Measurements from ENCODE around the gene TBCD. TPM values are rescaled to one million over a fixed set of nuclear protein-coding genes. Genes with fewer than 3 reads are reported as not detected.

Gene TBCD
- total RNA-seq, 1 experiment from 2014 or later = 29.6 TPM

- DNase-seq (no peak), ATAC-seq (no peak)
- no peaks in the 10 kb centered on the region for H4K20me1 ChIP-seq (ENCODE audit: low read length)
- intact Hi-C loops (cut with micrococcal nuclease) = no loop called here
- no peaks in the 10 kb centered on the region for H3F3A ChIP-seq (ENCODE audit: low read length, unreplicated experiment)
- no peak overlapping the region for H3K4me2 ChIP-seq (ENCODE audit: low read length)
- POLR2A ChIA-PET (ENCODE audit: unreplicated experiment) = no interaction called here
- H3K4me3 ChIP-seq (ENCODE audit: low read length) = no peak overlapping the region
- BruUV-seq (replicated peaks) = no TSS peak
- no peak overlapping the region for H2AFZ ChIP-seq (ENCODE audit: low read length)
- no peaks in the 10 kb centered on the region for H3K9me3 ChIP-seq (ENCODE audit: low read length)
- CTCF ChIA-PET = no interaction called here
- no peaks in the 10 kb centered on the region for H3K36me3 ChIP-seq (ENCODE audit: low read depth, low read length)
- TF ChIP-seq EZH2phosphoT487 (IDR thresholded peaks at IDR 0.05; ENCODE audit: borderline replicate concordance, low read length) = no peak
- TF ChIP-seq EZH2 (IDR thresholded peaks at IDR 0.05; ENCODE audit: low read length, unreplicated experiment) = no peak
- TF ChIP-seq CTCF (conservative IDR thresholded peaks at IDR 0.05; ENCODE audit: low read depth, low read length) = no peak
- H3K79me2 ChIP-seq (ENCODE audit: low read length) = no peaks in the 10 kb centered on the region
- no peaks in the 10 kb centered on the region for H3K9me2 ChIP-seq (replicated peaks; ENCODE audit: low read length)
- H3K9ac ChIP-seq (ENCODE audit: low read length) = no peak overlapping the region
- peaks cover 6% of the 10 kb centered on the region; the same call in 1 of the 2 replicates for H3K4me1 ChIP-seq (ENCODE audit: insufficient read depth, low read length)
- H3K27me3 ChIP-seq (ENCODE audit: low read length) = no peaks in the 10 kb centered on the region
- no peak overlapping the region for H3K27ac ChIP-seq (ENCODE audit: low read length)
These were observed 168.8 kb downstream of the TBCD start for GRCh38 chr17:82920715-82921114.

GRCh38 chr17:82921426-82921825 is 169.6 kb downstream of the TBCD start:
- ChIA-PET POLR2A (ENCODE audit: unreplicated experiment) (no interaction called here), CTCF (no interaction called here)
- BruUV-seq (replicated peaks) = no TSS peak

More at GRCh38 chr17:82921426-82921825, 169.6 kb downstream of the TBCD start:
- no peak overlapping the region for H3K9ac ChIP-seq (ENCODE audit: low read length)
- H3K79me2 ChIP-seq (ENCODE audit: low read length) = no peaks in the 10 kb centered on the region
- DNase-seq (no peak), ATAC-seq (no peak)
- no peak overlapping the region for H2AFZ ChIP-seq (ENCODE audit: low read length)
- H3K27ac ChIP-seq (ENCODE audit: low read length) = no peak overlapping the region
- no peaks in the 10 kb centered on the region for H3K9me3 ChIP-seq (ENCODE audit: low read length)
- intact Hi-C loops (cut with micrococcal nuclease) = no loop called here
- H3K4me2 ChIP-seq (ENCODE audit: low read length) = no peak overlapping the region
- TF ChIP-seq EZH2phosphoT487 (IDR thresholded peaks at IDR 0.05; ENCODE audit: borderline replicate concordance, low read length) (no peak), CTCF (conservative IDR thresholded peaks at IDR 0.05; ENCODE audit: low read depth, low read length) (no peak), EZH2 (IDR thresholded peaks at IDR 0.05; ENCODE audit: low read length, unreplicated experiment) (no peak)
- no peaks in the 10 kb centered on the region for H3F3A ChIP-seq (ENCODE audit: low read length, unreplicated experiment)
- no peaks in the 10 kb centered on the region for H3K36me3 ChIP-seq (ENCODE audit: low read depth, low read length)
- no peaks in the 10 kb centered on the region for H3K27me3 ChIP-seq (ENCODE audit: low read length)
- no peaks in the 10 kb centered on the region for H4K20me1 ChIP-seq (ENCODE audit: low read length)
- no peak overlapping the region for H3K4me3 ChIP-seq (ENCODE audit: low read length)
- H3K9me2 ChIP-seq (replicated peaks; ENCODE audit: low read length) = no peaks in the 10 kb centered on the region
- H3K4me1 ChIP-seq (ENCODE audit: insufficient read depth, low read length) = peaks cover 6% of the 10 kb centered on the region; the same call in 1 of the 2 replicates
